ENCODE measurements around the gene LTK. TPM values are rescaled to one million over a fixed set of nuclear protein-coding genes. Genes with fewer than 3 reads are reported as not detected.

LTK gene
- total RNA-seq, 2 experiments from 2014 or later = 9.7 to 9.9 TPM

GRCh38 chr15:41483115-41483514 lies 30.5 kb downstream of the LTK start:
- H3K36me3 Mint-ChIP-seq (ENCODE audit: low read depth) = peaks cover 52% of the 10 kb centered on the region
- intact Hi-C loops (cut with DNase I, micrococcal nuclease) = no loop called here
- Histone ChIP-seq H3K27ac (ENCODE audit: low read depth in 1 of 2, low read length in 2 of 2) (peak overlapping the region in 1 of 2 donors; percentile 20), H3K4me3 (ENCODE audit: low read length) (peak overlapping the region; percentile 11), H3K9me3 (ENCODE audit: control insufficient read depth in 1 of 2, insufficient read depth in 1 of 2, low read length in 2 of 2) (no peaks in the 10 kb centered on the region), H3K36me3 (ENCODE audit: insufficient read depth, low read length) (peaks cover 29% of the 10 kb centered on the region), H3K27me3 (ENCODE audit: control insufficient read depth in 1 of 2, insufficient read depth in 2 of 2, low read length in 2 of 2) (no peaks in the 10 kb centered on the region), H3K4me1 (ENCODE audit: insufficient read depth, low read length) (peaks cover 20% of the 10 kb centered on the region)
- CTCF ChIA-PET = no interaction called here
- peaks cover 4% of the 10 kb centered on the region for H3K27me3 Mint-ChIP-seq
- H3K9me3 Mint-ChIP-seq = no peaks in the 10 kb centered on the region
- H3K4me3 Mint-ChIP-seq = peak overlapping the region; percentile 21
- no peak for TF ChIP-seq CTCF (IDR thresholded peaks at IDR 0.05)
- POLR2A ChIA-PET = no interaction called here
- peak overlapping the region; percentile 76 for H3K27ac Mint-ChIP-seq
- ATAC-seq (ENCODE audit: poor library complexity) (peak; percentile 81), DNase-seq (peak in 4 of 14 experiments; percentile 22 to 69 (median 68))
- peaks cover 17% of the 10 kb centered on the region for H3K4me1 Mint-ChIP-seq (ENCODE audit: low read depth)

- no peak for DNase-seq
- no peak for ATAC-seq (ENCODE audit: poor library complexity)
- Histone ChIP-seq H3K36me3 (ENCODE audit: insufficient read depth, low read length) (peaks cover 35% of the 10 kb centered on the region), H3K4me1 (ENCODE audit: insufficient read depth, low read length) (peaks cover 14% of the 10 kb centered on the region), H3K27ac (ENCODE audit: low read depth in 1 of 2, low read length in 2 of 2) (no peak overlapping the region), H3K4me3 (ENCODE audit: low read length) (no peak overlapping the region), H3K9me3 (ENCODE audit: control insufficient read depth in 1 of 2, insufficient read depth in 1 of 2, low read length in 2 of 2) (no peaks in the 10 kb centered on the region), H3K27me3 (ENCODE audit: control insufficient read depth in 1 of 2, insufficient read depth in 2 of 2, low read length in 2 of 2) (no peaks in the 10 kb centered on the region)
- Mint-ChIP-seq H3K9me3 (no peaks in the 10 kb centered on the region), H3K36me3 (ENCODE audit: low read depth) (peaks cover 58% of the 10 kb centered on the region), H3K27me3 (no peaks in the 10 kb centered on the region), H3K4me1 (ENCODE audit: low read depth) (peaks cover 17% of the 10 kb centered on the region), H3K27ac (peak overlapping the region; percentile 76), H3K4me3 (no peak overlapping the region)
- ChIA-PET CTCF (interaction anchor here (0.7 kb wide), 1 partner anchor 13 kb away, joined by 3 read pairs; no protein-coding TSS in a partner anchor), POLR2A (no interaction called here)
- no peak for TF ChIP-seq CTCF (IDR thresholded peaks at IDR 0.05)
- intact Hi-C loops (cut with DNase I, micrococcal nuclease) = no loop called here
Measured at GRCh38 chr15:41482110-41482877, 31.3 kb downstream of the LTK start.

- Histone ChIP-seq H3K4me1 (ENCODE audit: insufficient read depth, low read length) (peaks cover 14% of the 10 kb centered on the region), H3K36me3 (ENCODE audit: insufficient read depth, low read length) (peaks cover 52% of the 10 kb centered on the region), H3K27me3 (ENCODE audit: control insufficient read depth in 1 of 2, insufficient read depth in 2 of 2, low read length in 2 of 2) (no peaks in the 10 kb centered on the region), H3K27ac (ENCODE audit: low read depth in 1 of 2, low read length in 2 of 2) (no peak overlapping the region), H3K9me3 (ENCODE audit: control insufficient read depth in 1 of 2, insufficient read depth in 1 of 2, low read length in 2 of 2) (no peaks in the 10 kb centered on the region), H3K4me3 (ENCODE audit: low read length) (no peak overlapping the region)
- ChIA-PET CTCF (no interaction called here), POLR2A (no interaction called here)
- no peak for ATAC-seq (ENCODE audit: poor library complexity)
- TF ChIP-seq CTCF (IDR thresholded peaks at IDR 0.05) = no peak
- Mint-ChIP-seq H3K4me3 (no peak overlapping the region), H3K36me3 (ENCODE audit: low read depth) (peaks cover 75% of the 10 kb centered on the region), H3K27me3 (no peaks in the 10 kb centered on the region), H3K27ac (no peak overlapping the region), H3K4me1 (ENCODE audit: low read depth) (peaks cover 17% of the 10 kb centered on the region), H3K9me3 (no peaks in the 10 kb centered on the region)
- intact Hi-C loops (cut with DNase I, micrococcal nuclease) = no loop called here
- DNase-seq = no peak
Measured at GRCh38 chr15:41480396-41481140, 33.1 kb downstream of the LTK start.

Measured in CD4-positive, alpha-beta T cell (primary cell).